Nephron (organoid): Measurements from ENCODE around the gene PITPNC1.
"Not testable (repeated sequence)": the region's sequence is repeated elsewhere in the genome, so short reads cannot be mapped to it uniquely, and the experiment has no call there.

Source experiments
- H3K27ac Mint-ChIP-seq, 3 experiments: 2 replicates each; pipeline ENCODE4 v1.8.0; 2020; ENCODE audit warnings: mixed read lengths in 3 of 3, mild to moderate bottlenecking in 2 of 3, moderate library complexity in 1 of 3
- H3K27me3 Mint-ChIP-seq: 2 replicates; pipeline ENCODE4 v1.8.0; 2021; ENCODE audit warnings: low read depth, mild to moderate bottlenecking, moderate library complexity, mixed read lengths
- H3K36me3 Mint-ChIP-seq: 2 replicates; pipeline ENCODE4 v1.8.0; 2020; ENCODE audit warnings: low read depth, mixed read lengths
- H3K4me1 Mint-ChIP-seq: 2 replicates; pipeline ENCODE4 v1.8.0; 2020; ENCODE audit warnings: mixed read lengths
- H3K4me3 Mint-ChIP-seq, 3 experiments: 2 replicates each; pipeline ENCODE4 v1.8.0; 2020; ENCODE audit warnings: mild to moderate bottlenecking in 3 of 3, mixed read lengths in 3 of 3, moderate library complexity in 2 of 3
- H3K9me3 Mint-ChIP-seq: 2 replicates; pipeline ENCODE4 v1.8.0; 2020; ENCODE audit warnings: mixed read lengths
- TF ChIP-seq, protein P1 (sequence below), 3 experiments: fragments of 200-600 bp; sonication (generic); IDR thresholded peaks; one replicate each; pipeline ENCODE4 v1.5.0; 2021; ENCODE audit warnings: antibody characterized with exemption in 3 of 3; ENCODE audit not compliant: unreplicated experiment in 3 of 3

Gene PITPNC1

DNA sequence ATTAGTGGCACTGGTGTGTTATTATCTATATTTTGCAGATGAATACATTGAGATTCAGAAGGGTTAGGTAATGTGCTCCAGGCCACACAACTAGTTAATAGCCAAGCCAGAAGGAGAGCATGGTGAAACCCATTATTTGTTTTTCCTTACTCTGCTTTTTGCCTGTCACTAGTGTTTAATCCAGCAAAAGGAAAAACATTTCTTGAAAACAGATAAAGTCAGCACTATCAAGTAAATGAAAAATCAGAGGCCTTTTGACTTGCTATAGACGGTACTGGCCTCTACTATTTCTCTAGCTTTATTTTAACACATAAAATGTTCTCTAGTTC is 4.8 kb downstream of the PITPNC1 start:
- peak overlapping the region; percentile 10 to 81 (median 38) for H3K27ac Mint-ChIP-seq
- H3K27me3 Mint-ChIP-seq, result no peaks in the 10 kb centered on the region
- TF ChIP-seq, protein P1, sequence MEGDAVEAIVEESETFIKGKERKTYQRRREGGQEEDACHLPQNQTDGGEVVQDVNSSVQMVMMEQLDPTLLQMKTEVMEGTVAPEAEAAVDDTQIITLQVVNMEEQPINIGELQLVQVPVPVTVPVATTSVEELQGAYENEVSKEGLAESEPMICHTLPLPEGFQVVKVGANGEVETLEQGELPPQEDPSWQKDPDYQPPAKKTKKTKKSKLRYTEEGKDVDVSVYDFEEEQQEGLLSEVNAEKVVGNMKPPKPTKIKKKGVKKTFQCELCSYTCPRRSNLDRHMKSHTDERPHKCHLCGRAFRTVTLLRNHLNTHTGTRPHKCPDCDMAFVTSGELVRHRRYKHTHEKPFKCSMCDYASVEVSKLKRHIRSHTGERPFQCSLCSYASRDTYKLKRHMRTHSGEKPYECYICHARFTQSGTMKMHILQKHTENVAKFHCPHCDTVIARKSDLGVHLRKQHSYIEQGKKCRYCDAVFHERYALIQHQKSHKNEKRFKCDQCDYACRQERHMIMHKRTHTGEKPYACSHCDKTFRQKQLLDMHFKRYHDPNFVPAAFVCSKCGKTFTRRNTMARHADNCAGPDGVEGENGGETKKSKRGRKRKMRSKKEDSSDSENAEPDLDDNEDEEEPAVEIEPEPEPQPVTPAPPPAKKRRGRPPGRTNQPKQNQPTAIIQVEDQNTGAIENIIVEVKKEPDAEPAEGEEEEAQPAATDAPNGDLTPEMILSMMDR (IDR thresholded peaks at IDR 0.05; ENCODE audit: unreplicated experiment in 3 of 3), result no peak
- peaks cover 13% of the 10 kb centered on the region for H3K4me1 Mint-ChIP-seq
- no peaks in the 10 kb centered on the region for H3K9me3 Mint-ChIP-seq
- H3K4me3 Mint-ChIP-seq, result peak overlapping the region in 2 of 3 experiments; percentile 10 to 45
- H3K36me3 Mint-ChIP-seq, result peaks cover 9% of the 10 kb centered on the region

DNA sequence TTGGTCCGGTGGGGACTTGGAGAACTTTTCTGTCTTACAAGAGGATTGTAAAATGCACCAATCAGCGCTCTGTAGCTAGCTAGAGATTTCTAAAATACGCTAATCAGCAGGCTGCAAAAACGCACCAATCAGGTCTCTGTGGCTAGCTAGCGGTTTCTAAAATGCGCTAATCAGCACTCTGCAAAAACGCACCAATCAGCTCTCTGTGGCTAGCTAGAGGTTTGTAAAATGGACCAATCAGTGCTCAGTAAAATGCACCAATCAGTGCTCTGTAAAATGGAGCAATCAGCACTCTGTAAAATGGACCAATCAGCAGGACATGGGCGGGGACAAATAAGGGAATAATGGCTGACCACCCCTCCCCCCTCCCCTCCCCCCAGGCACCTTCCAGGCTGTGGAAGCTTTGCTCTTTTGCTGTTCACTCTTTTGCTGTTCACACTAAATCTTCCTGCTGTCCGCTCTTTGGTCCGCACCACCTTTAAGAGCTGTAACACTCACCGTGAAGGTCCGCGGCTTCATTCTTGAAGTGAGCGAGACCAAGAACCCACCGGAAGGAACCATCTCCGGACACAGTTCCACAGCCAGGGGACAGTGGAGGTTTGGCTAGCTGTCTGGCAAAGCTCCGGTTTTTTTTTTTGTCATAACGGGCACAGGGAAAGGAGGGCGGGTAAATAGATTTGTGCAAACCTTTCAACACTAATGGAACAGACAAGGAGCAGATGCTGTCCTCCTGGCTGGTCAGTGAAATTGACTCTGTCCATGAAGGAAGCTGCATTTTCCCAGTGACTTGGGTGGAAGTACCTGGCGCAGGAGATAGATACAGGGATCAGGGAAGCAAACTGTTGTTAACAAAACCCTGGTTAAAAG is 8.3 kb downstream of the PITPNC1 start:
- Mint-ChIP-seq H3K27ac (no peak overlapping the region), H3K4me1 (peaks cover 7% of the 10 kb centered on the region), H3K27me3 (no peaks in the 10 kb centered on the region), H3K4me3 (no peak overlapping the region), H3K9me3 (no peaks in the 10 kb centered on the region), H3K36me3 (peaks cover 5% of the 10 kb centered on the region)
- TF ChIP-seq, protein P1 (IDR thresholded peaks at IDR 0.05; ENCODE audit: unreplicated experiment in 3 of 3), result no peak

DNA sequence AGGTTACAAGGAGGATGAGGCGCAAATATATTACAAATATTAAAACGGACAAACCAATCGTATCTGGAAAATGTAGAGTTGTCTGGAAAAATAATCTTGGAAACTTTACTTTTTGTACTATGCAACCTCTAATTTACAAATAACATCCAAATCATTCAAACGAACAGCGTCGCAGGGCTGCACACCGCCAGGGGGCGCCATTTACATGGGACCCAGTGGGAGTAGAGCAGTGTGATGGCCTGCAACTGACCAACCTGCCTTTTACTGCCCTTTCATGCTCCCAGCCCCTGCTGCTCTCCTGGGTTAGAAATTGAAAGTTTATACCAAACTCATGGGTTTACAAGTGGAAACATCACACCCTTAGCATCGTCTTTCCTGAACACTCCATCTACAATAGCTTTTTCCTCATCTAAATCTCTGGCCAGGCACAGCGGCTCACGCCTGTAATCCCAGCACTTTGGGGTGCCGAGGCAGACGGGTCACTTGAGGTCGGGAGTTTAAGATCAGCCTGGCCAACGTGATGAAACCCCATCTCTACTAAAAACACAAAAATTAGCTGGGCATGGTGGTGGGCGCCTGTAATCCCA is 10.0 kb downstream of the PITPNC1 start:
- H3K27ac Mint-ChIP-seq, result no peak overlapping the region
- H3K4me3 Mint-ChIP-seq, result no peak overlapping the region
- H3K4me1 Mint-ChIP-seq, result peaks cover 10% of the 10 kb centered on the region
- H3K27me3 Mint-ChIP-seq, result no peaks in the 10 kb centered on the region
- H3K9me3 Mint-ChIP-seq, result no peaks in the 10 kb centered on the region
- TF ChIP-seq, protein P1 (IDR thresholded peaks at IDR 0.05; ENCODE audit: unreplicated experiment in 3 of 3), result peak; percentile 63 to 77 (median 64)
- peaks cover 3% of the 10 kb centered on the region for H3K36me3 Mint-ChIP-seq

DNA sequence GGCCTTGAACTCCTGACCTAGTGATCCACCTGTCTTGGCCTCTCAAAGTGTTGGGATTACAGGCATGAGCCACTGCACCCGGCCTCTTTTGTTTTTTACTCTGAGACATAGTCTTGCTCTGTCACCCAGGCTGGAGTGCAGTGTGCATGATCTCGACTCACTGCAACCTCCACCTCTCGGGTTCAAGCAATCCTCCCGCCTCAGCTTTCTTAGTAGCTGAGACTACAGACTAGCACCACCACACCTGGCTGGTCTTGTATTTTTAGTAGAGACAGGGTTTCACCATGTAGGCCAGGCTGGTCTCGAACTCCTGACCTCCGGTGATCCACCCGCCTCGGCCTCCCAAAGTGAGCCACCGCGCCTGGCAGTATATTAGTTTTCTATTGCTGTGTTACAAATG is 11.5 kb downstream of the PITPNC1 start:
- not testable (repeated sequence) for H3K9me3 Mint-ChIP-seq, H3K4me1 Mint-ChIP-seq, H3K27ac Mint-ChIP-seq, H3K4me3 Mint-ChIP-seq, H3K36me3 Mint-ChIP-seq, H3K27me3 Mint-ChIP-seq

DNA sequence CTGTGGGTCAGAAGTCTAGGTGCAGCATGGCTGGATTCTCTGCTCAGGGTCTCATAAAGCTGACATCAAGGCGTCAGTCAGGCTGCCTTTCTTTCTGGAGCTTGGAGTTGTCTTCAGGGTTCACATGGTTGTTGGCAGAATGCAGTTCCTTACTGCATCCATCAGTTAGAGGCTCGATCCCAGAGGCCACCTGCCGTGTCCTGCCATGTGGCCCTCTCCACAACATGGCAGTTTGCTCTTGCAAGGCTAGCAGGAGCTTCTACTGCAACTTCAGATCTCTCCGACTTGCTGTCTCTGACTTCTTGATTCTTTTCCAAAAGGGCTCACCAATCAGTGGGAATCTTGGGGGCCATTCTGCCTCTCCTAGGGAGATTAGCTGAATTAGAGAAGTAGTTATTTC is 11.9 kb downstream of the PITPNC1 start:
- Mint-ChIP-seq H3K27me3 (no peaks in the 10 kb centered on the region), H3K27ac (no peak overlapping the region), H3K9me3 (no peaks in the 10 kb centered on the region), H3K4me3 (no peak overlapping the region), H3K4me1 (peaks cover 9% of the 10 kb centered on the region), H3K36me3 (no peaks in the 10 kb centered on the region)
- TF ChIP-seq, protein P1 (IDR thresholded peaks at IDR 0.05; ENCODE audit: unreplicated experiment in 3 of 3), result no peak

DNA sequence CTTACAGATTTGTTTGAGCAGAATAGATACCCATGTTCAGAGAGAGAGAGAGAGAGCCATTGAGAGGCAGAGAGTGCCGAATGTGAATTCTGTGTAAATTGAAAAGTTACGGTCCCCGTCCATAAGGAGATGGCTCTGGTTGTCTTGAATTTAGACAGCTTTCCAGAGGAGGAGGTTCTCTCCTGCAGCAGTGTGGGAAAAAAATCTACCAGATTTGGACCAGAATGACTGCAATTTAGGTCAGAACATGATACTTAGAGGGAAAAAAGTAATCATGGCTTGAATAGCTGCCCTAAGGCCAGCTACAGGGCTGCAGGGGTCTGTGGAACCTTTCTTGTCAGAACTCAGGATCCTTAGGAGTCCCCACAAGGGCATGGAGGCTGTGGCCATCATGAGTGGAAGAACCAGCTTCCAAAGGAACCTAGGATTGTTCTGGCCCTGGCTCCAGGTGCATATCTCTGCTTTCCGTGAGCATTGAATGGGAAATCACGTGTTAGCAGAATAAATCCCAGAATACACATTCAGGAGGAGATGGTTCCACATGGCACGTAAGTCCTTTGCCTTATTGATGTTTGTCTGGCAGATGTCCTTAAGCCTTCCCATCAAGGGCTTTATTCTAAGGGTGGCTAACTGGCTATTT is 13.0 kb downstream of the PITPNC1 start:
- H3K4me1 Mint-ChIP-seq, result peaks cover 9% of the 10 kb centered on the region
- TF ChIP-seq, protein P1 (IDR thresholded peaks at IDR 0.05; ENCODE audit: unreplicated experiment in 3 of 3), result no peak
- no peak overlapping the region for H3K4me3 Mint-ChIP-seq
- H3K36me3 Mint-ChIP-seq, result no peaks in the 10 kb centered on the region
- no peaks in the 10 kb centered on the region for H3K27me3 Mint-ChIP-seq
- no peaks in the 10 kb centered on the region for H3K9me3 Mint-ChIP-seq
- H3K27ac Mint-ChIP-seq, result peak overlapping the region in 2 of 3 experiments; percentile 14 to 31
